Pancreas (tissue), 10 donors: Measurements from ENCODE around the gene CMPK1. TPM values are rescaled to one million over a fixed set of nuclear protein-coding genes. Genes with fewer than 3 reads are reported as not detected.

ENCODE experiments used
- ATAC-seq, 4 donors: fragments of 200-7000 bp; cut with Tn5 transposase; one replicate each; pipeline versions ENCODE4 v1.8.0 to v1.9.1; 2020; ENCODE audit warnings: mild to moderate bottlenecking in 4 of 4, moderate library complexity in 4 of 4
- DNase-seq, 6 donors: peaks; one replicate each; pipeline ENCODE4 v3.0.0-alpha.2; 2020
- FAIRE-seq: peaks from 2 replicates; lab custom pipeline; 2012; peaks lifted over from hg19 to GRCh38; lab: Jason Lieb, UNC
- H3K27ac ChIP-seq, 4 donors: fragments of 200-600 bp; sonication (generic); 1 replicate in 3 of 4; 2 replicates in 1 of 4; pipeline versions ENCODE4 v1.5.0 to v1.8.0; 2020
- H3K27me3 ChIP-seq, 4 donors: fragments of 200-600 bp; one replicate each; pipeline ENCODE4 v1.8.0; 2021
- H3K36me3 ChIP-seq, 3 donors: fragments of 200-600 bp; sonication (generic) in 1 of 3; one replicate each; pipeline versions ENCODE4 v1.5.0 to v1.8.0; 2020 to 2021
- H3K4me1 ChIP-seq, 3 donors: fragments of 200-600 bp; one replicate each; pipeline ENCODE4 v1.8.0; 2021
- H3K4me3 ChIP-seq, 4 donors: fragments of 200-600 bp; sonication (generic) in 2 of 4; one replicate each; pipeline versions ENCODE4 v1.5.0 to v1.8.0; 2020 to 2021
- H3K9me3 ChIP-seq, 4 donors: fragments of 200-600 bp; one replicate each; pipeline ENCODE4 v1.8.0; 2021
- CTCF ChIP-seq, 4 donors: fragments of 200-600 bp; sonication (generic) in 3 of 4; IDR thresholded peaks; one replicate each; pipeline versions ENCODE4 v1.5.0 to v1.8.0; 2021; ENCODE audit warnings: antibody characterized with exemption in 4 of 4
- WGBS, 2 donors: extraction: QIAGEN DNeasy Blood & Tissue Kit; methylation state at CpG; one replicate each; pipeline ENCODE4 v1.1.7; 2013; 5-methylcytosine and 5-hydroxymethylcytosine counted together
- intact Hi-C, 3 donors: fragments of 100-400 bp; cut with DNase I; formaldehyde crosslinking; loops; one replicate each; pipeline versions ENCODE4 v1.11.1 to v1.14.2; 2022
- polyA plus RNA-seq, 2 donors: library from polyadenylated mRNA; stranded (reverse); fragments of 200-250 nt; gene quantifications; one replicate each; pipeline ENCODE4 v1.2.3, GENCODE V29; 2013
- total RNA-seq, 6 donors: library from RNA; stranded (reverse); fragmentation: NEBNext Ultra II Directional in 4 of 6; extraction: Animal tissue kit (Norgen Biotek cat#: 25700) in 4 of 6; gene quantifications; one replicate each; pipeline versions ENCODE4 v1.2.1 to v1.2.4, GENCODE V29; 2021 to 2023
- donor health status: healthy with polysubstance abuse.
- donor health status: DM: no; HTN: no; CAD: no; lungs with moderate emphysema.
- donor health status: DM: no; HTN: no; CAD: no.
- donor health status: control.
- donor health status: control.
- donor health status: Bipolar disorder and iron deficiency.
- donor health status: DM: yes; HTN: yes; CAD: no.
- donor health status: DM: no; HTN: no; CAD: no.
- donor health status: DM: no; HTN: no; CAD: no.
- donor health status: DM: yes; HTN: yes; CAD: no.

The CMPK1 gene
- total and polyA plus RNA-seq, 8 donors: 43.8 to 93.0 (median 65.7) TPM

- H3K36me3 ChIP-seq: no peaks in the 10 kb centered on the region
- FAIRE-seq (no peak), DNase-seq (no peak), ATAC-seq (no peak)
- intact Hi-C loops: no loop called here
- H3K4me3 ChIP-seq: no peak overlapping the region
- H3K27me3 ChIP-seq: peaks cover 0 to 4% (median 0%) of the 10 kb centered on the region in 4 donors
- no peaks in the 10 kb centered on the region for H3K9me3 ChIP-seq
- H3K27ac ChIP-seq: no peak overlapping the region
- TF ChIP-seq CTCF (IDR thresholded peaks at IDR 0.05): no peak
- no peaks in the 10 kb centered on the region for H3K4me1 ChIP-seq
- WGBS, 2 donors: 75 to 80% methylated on average over 5 of the region's 5 CpGs
Observed at GRCh38 chr1:47405697-47406096, 72.1 kb downstream of the CMPK1 start.

- ATAC-seq: no peak
- no peaks in the 10 kb centered on the region for H3K9me3 ChIP-seq
- DNase-seq: no peak
- WGBS, 2 donors: 74 to 82% methylated on average over 5 of the region's 5 CpGs
- H3K27ac ChIP-seq: no peak overlapping the region
- intact Hi-C loops: no loop called here
- no peak for FAIRE-seq
- no peaks in the 10 kb centered on the region for H3K4me1 ChIP-seq
- no peak for TF ChIP-seq CTCF (IDR thresholded peaks at IDR 0.05)
- H3K4me3 ChIP-seq: no peak overlapping the region
- no peaks in the 10 kb centered on the region for H3K36me3 ChIP-seq
- peaks cover 0 to 4% (median 0%) of the 10 kb centered on the region in 4 donors for H3K27me3 ChIP-seq
Observed at GRCh38 chr1:47406966-47407365, 73.4 kb downstream of the CMPK1 start.

GRCh38 chr1:47407481-47407880 lies 73.9 kb downstream of the CMPK1 start:
- Histone ChIP-seq H3K36me3 (no peaks in the 10 kb centered on the region), H3K27ac (no peak overlapping the region), H3K27me3 (peaks cover 0 to 4% (median 0%) of the 10 kb centered on the region in 4 donors), H3K4me3 (no peak overlapping the region), H3K4me1 (no peaks in the 10 kb centered on the region), H3K9me3 (no peaks in the 10 kb centered on the region)
- no peak for DNase-seq
- WGBS, 2 donors: 77 to 82% methylated on average over 3 of the region's 3 CpGs
- no peak for TF ChIP-seq CTCF (IDR thresholded peaks at IDR 0.05)
- FAIRE-seq: no peak
- intact Hi-C loops: no loop called here
- ATAC-seq: no peak

GRCh38 chr1:47409311-47410067 lies 75.9 kb downstream of the CMPK1 start:
- H3K9me3 ChIP-seq: no peaks in the 10 kb centered on the region
- H3K27me3 ChIP-seq: peaks cover 0 to 4% (median 0%) of the 10 kb centered on the region in 4 donors
- TF ChIP-seq CTCF (IDR thresholded peaks at IDR 0.05): no peak
- no peak for FAIRE-seq
- DNase-seq: no peak
- no peak overlapping the region for H3K4me3 ChIP-seq
- peak in 1 of 4 donors; percentile 27 for ATAC-seq
- no peaks in the 10 kb centered on the region for H3K4me1 ChIP-seq
- H3K27ac ChIP-seq: no peak overlapping the region
- intact Hi-C loops: loop anchor here in 1 of 3 donors (10.0 kb wide), 1 partner anchor 225 kb away; no protein-coding TSS in a partner anchor
- WGBS, 2 donors: 78 to 82% methylated on average over 12 of the region's 12 CpGs
- no peaks in the 10 kb centered on the region for H3K36me3 ChIP-seq

GRCh38 chr1:47410068-47410455 lies 76.5 kb downstream of the CMPK1 start:
- TF ChIP-seq CTCF (IDR thresholded peaks at IDR 0.05): no peak
- ATAC-seq (no peak), DNase-seq (no peak), FAIRE-seq (no peak)
- H3K27ac ChIP-seq: no peak overlapping the region
- no peaks in the 10 kb centered on the region for H3K9me3 ChIP-seq
- intact Hi-C loops: loop anchor here in 1 of 3 donors (10.0 kb wide), 1 partner anchor 225 kb away; no protein-coding TSS in a partner anchor
- 44 to 50% methylated on average over 3 of the region's 3 CpGs for WGBS, 2 donors
- no peak overlapping the region for H3K4me3 ChIP-seq
- no peaks in the 10 kb centered on the region for H3K36me3 ChIP-seq
- H3K4me1 ChIP-seq: no peaks in the 10 kb centered on the region
- peaks cover 0 to 4% (median 0%) of the 10 kb centered on the region in 4 donors for H3K27me3 ChIP-seq
